GM12801 (cell line): ENCODE measurements around the gene BBLN.

Source experiments
- CTCF ChIP-seq: IDR thresholded peaks from one replicate; pipeline ENCODE4 v1.5.1; 2011; ENCODE audit warnings: control low read depth; ENCODE audit not compliant: insufficient read length; ENCODE audit errors: extremely low read depth

The BBLN gene

GRCh38 chr9:128127568-128127989 lies 32.5 kb upstream of the BBLN start, which contains the start of gene PTGES2:
TSS of gene PTGES2 (minus strand) at chr9:128127729. CDS start at chr9:128127717, 12 bp downstream.
- TF ChIP-seq CTCF = no peak

- no peak for TF ChIP-seq CTCF
These were observed 31.9 kb upstream of the BBLN start for GRCh38 chr9:128127990-128128835.

GRCh38 chr9:128128836-128129590 lies 31.1 kb upstream of the BBLN start:
- TF ChIP-seq CTCF = no peak

- no peak for TF ChIP-seq CTCF
These were observed 23.0 kb upstream of the BBLN start for GRCh38 chr9:128136816-128137793.

GRCh38 chr9:128138001-128138400 lies 22.1 kb upstream of the BBLN start:
- no peak for TF ChIP-seq CTCF

GRCh38 chr9:128139621-128140020 lies 20.4 kb upstream of the BBLN start:
- TF ChIP-seq CTCF = no peak

GRCh38 chr9:128141604-128142003 lies 18.5 kb upstream of the BBLN start:
- TF ChIP-seq CTCF = no peak
